HepG2 (cell line): Measurements from ENCODE around the gene PELO. TPM values are rescaled to one million over a fixed set of nuclear protein-coding genes. Genes with fewer than 3 reads are reported as not detected.

Experiments used
- DDIT3 ChIP-seq: sonication (generic); formaldehyde crosslinking; IDR thresholded peaks from 2 replicates; pipeline ENCODE4 v1.4.0; 2020; ENCODE audit warnings: mild to moderate bottlenecking, missing genetic modification reagents
- ELF3 ChIP-seq: IDR thresholded peaks from 2 replicates; pipeline ENCODE4 v1.6.1; 2016; ENCODE audit warnings: missing genetic modification reagents, missing compliant biosample characterization
- GZF1 ChIP-seq: sonication (generic); formaldehyde crosslinking; IDR thresholded peaks from 2 replicates; pipeline ENCODE4 v1.5.1; 2020; ENCODE audit warnings: mild to moderate bottlenecking, missing genetic modification reagents
- KDM5A ChIP-seq: fragments of 200-600 bp; sonication (generic); IDR thresholded peaks from 2 replicates; pipeline ENCODE4 v1.7.0; 2018; ENCODE audit warnings: antibody characterized with exemption, mild to moderate bottlenecking, low read length, borderline replicate concordance
- KLF12 ChIP-seq: sonication (generic); formaldehyde crosslinking; IDR thresholded peaks from 2 replicates; pipeline ENCODE4 v1.4.0; 2020; ENCODE audit warnings: missing genetic modification reagents, borderline replicate concordance
- NR0B2 ChIP-seq: sonication (generic); formaldehyde crosslinking; IDR thresholded peaks from 2 replicates; pipeline ENCODE4 v1.4.0; 2020; ENCODE audit warnings: mild to moderate bottlenecking, missing genetic modification reagents
- POLR2G ChIP-seq: fragments of 200-400 bp; formaldehyde crosslinking; IDR thresholded peaks from 2 replicates; pipeline ENCODE4 v1.6.1; 2018; ENCODE audit warnings: mild to moderate bottlenecking, low read depth, low read length, moderate library complexity
- PPARG ChIP-seq: conservative IDR thresholded peaks from 2 replicates; pipeline ENCODE4 v1.6.1; 2016; ENCODE audit warnings: missing biosample characterization, missing genetic modification reagents
- SALL2 ChIP-seq: sonication (generic); formaldehyde crosslinking; IDR thresholded peaks from 2 replicates; pipeline ENCODE4 v1.8.1; 2023; ENCODE audit warnings: mild to moderate bottlenecking, missing genetic modification reagents, inconsistent platforms
- XRCC5 ChIP-seq: fragments of 200-400 bp; formaldehyde crosslinking; optimal IDR thresholded peaks from 2 replicates; pipeline ENCODE3; 2017; ENCODE audit warnings: mild to moderate bottlenecking, low read length
- ZNF335 ChIP-seq: sonication (generic); formaldehyde crosslinking; IDR thresholded peaks from 2 replicates; pipeline ENCODE4 v1.4.0; 2020; ENCODE audit warnings: missing genetic modification reagents
- ZNF777 ChIP-seq: sonication (generic); formaldehyde crosslinking; IDR thresholded peaks from 2 replicates; pipeline ENCODE4 v1.4.0; 2020; ENCODE audit warnings: missing genetic modification reagents
- polyA plus RNA-seq, 8 experiments: library from polyadenylated mRNA; depleted of rRNA in 3 of 8; stranded (reverse) in 7 of 8; unstranded in 1 of 8; fragments of >200 nt; fragmentation: Illumina TruSeq in 4 of 8; extraction: Trizol in 4 of 8; gene quantifications; 2 replicates each; pipeline versions ENCODE4 v1.2.1 to v1.2.3, GENCODE V29; 2011 to 2016; ENCODE audit warnings: low read depth in 4 of 8, missing spikeins in 1 of 8, mixed read lengths in 1 of 8; ENCODE audit not compliant: insufficient read depth in 1 of 8
- total RNA-seq, 5 experiments: library from RNA; depleted of rRNA; stranded (reverse); fragments of >200 nt; fragmentation: Illumina TruSeq; extraction: Trizol; gene quantifications; 2 replicates each; pipeline ENCODE4 v1.2.3, GENCODE V29; 2016; ENCODE audit warnings: low read depth in 1 of 5
- TF ChIP-seq, protein P1 (sequence below): sonication (generic); formaldehyde crosslinking; IDR thresholded peaks from 2 replicates; pipeline ENCODE4 v1.4.0; 2020; ENCODE audit warnings: missing genetic modification reagents
- TF ChIP-seq, protein P2 (sequence below): sonication (generic); formaldehyde crosslinking; IDR thresholded peaks from 2 replicates; pipeline ENCODE4 v1.4.0; 2020; ENCODE audit warnings: missing genetic modification reagents
- TF ChIP-seq, protein P3 (sequence below): IDR thresholded peaks from 2 replicates; pipeline ENCODE4 v1.6.1; 2016
- TF ChIP-seq, protein P4 (sequence below): sonication (generic); formaldehyde crosslinking; IDR thresholded peaks from one replicate; pipeline ENCODE4 v1.5.1; 2020; ENCODE audit warnings: mild to moderate bottlenecking, missing genetic modification reagents; ENCODE audit errors: not compliant biosample characterization
- TF ChIP-seq, protein P5 (sequence below): IDR thresholded peaks from 2 replicates; pipeline ENCODE4 v1.6.1; 2012; ENCODE audit warnings: inconsistent platforms

PELO gene
- total and polyA plus RNA-seq, 2 of the 13 experiments (the other 11 are each of a cell fraction or from before 2014, with no cell fraction given) = 19.0 to 23.9 TPM

- TF ChIP-seq, protein P1, sequence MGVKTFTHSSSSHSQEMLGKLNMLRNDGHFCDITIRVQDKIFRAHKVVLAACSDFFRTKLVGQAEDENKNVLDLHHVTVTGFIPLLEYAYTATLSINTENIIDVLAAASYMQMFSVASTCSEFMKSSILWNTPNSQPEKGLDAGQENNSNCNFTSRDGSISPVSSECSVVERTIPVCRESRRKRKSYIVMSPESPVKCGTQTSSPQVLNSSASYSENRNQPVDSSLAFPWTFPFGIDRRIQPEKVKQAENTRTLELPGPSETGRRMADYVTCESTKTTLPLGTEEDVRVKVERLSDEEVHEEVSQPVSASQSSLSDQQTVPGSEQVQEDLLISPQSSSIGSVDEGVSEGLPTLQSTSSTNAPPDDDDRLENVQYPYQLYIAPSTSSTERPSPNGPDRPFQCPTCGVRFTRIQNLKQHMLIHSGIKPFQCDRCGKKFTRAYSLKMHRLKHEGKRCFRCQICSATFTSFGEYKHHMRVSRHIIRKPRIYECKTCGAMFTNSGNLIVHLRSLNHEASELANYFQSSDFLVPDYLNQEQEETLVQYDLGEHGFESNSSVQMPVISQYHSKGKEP (CRISPR knock-in tag) = no peak
- no peak for TF ChIP-seq NR0B2 (CRISPR knock-in tag)
- no peak for TF ChIP-seq XRCC5
- no peak for TF ChIP-seq GZF1
- TF ChIP-seq, protein P2, sequence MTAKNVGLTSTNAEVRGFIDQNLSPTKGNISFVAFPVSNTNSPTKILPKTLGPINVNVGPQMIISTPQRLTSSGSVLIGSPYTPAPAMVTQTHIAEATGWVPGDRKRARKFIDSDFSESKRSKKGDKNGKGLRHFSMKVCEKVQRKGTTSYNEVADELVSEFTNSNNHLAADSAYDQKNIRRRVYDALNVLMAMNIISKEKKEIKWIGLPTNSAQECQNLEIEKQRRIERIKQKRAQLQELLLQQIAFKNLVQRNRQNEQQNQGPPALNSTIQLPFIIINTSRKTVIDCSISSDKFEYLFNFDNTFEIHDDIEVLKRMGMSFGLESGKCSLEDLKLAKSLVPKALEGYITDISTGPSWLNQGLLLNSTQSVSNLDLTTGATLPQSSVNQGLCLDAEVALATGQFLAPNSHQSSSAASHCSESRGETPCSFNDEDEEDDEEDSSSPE (CRISPR knock-in tag) = peak; percentile 70
- TF ChIP-seq KDM5A = no peak
- no peak for TF ChIP-seq ZNF777 (CRISPR knock-in tag)
- TF ChIP-seq, protein P3, sequence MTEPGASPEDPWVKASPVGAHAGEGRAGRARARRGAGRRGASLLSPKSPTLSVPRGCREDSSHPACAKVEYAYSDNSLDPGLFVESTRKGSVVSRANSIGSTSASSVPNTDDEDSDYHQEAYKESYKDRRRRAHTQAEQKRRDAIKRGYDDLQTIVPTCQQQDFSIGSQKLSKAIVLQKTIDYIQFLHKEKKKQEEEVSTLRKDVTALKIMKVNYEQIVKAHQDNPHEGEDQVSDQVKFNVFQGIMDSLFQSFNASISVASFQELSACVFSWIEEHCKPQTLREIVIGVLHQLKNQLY (CRISPR knock-in tag) = peak; percentile 28; the same call in 1 of the 2 replicates
- TF ChIP-seq POLR2G = peak; percentile 76
- TF ChIP-seq, protein P4, sequence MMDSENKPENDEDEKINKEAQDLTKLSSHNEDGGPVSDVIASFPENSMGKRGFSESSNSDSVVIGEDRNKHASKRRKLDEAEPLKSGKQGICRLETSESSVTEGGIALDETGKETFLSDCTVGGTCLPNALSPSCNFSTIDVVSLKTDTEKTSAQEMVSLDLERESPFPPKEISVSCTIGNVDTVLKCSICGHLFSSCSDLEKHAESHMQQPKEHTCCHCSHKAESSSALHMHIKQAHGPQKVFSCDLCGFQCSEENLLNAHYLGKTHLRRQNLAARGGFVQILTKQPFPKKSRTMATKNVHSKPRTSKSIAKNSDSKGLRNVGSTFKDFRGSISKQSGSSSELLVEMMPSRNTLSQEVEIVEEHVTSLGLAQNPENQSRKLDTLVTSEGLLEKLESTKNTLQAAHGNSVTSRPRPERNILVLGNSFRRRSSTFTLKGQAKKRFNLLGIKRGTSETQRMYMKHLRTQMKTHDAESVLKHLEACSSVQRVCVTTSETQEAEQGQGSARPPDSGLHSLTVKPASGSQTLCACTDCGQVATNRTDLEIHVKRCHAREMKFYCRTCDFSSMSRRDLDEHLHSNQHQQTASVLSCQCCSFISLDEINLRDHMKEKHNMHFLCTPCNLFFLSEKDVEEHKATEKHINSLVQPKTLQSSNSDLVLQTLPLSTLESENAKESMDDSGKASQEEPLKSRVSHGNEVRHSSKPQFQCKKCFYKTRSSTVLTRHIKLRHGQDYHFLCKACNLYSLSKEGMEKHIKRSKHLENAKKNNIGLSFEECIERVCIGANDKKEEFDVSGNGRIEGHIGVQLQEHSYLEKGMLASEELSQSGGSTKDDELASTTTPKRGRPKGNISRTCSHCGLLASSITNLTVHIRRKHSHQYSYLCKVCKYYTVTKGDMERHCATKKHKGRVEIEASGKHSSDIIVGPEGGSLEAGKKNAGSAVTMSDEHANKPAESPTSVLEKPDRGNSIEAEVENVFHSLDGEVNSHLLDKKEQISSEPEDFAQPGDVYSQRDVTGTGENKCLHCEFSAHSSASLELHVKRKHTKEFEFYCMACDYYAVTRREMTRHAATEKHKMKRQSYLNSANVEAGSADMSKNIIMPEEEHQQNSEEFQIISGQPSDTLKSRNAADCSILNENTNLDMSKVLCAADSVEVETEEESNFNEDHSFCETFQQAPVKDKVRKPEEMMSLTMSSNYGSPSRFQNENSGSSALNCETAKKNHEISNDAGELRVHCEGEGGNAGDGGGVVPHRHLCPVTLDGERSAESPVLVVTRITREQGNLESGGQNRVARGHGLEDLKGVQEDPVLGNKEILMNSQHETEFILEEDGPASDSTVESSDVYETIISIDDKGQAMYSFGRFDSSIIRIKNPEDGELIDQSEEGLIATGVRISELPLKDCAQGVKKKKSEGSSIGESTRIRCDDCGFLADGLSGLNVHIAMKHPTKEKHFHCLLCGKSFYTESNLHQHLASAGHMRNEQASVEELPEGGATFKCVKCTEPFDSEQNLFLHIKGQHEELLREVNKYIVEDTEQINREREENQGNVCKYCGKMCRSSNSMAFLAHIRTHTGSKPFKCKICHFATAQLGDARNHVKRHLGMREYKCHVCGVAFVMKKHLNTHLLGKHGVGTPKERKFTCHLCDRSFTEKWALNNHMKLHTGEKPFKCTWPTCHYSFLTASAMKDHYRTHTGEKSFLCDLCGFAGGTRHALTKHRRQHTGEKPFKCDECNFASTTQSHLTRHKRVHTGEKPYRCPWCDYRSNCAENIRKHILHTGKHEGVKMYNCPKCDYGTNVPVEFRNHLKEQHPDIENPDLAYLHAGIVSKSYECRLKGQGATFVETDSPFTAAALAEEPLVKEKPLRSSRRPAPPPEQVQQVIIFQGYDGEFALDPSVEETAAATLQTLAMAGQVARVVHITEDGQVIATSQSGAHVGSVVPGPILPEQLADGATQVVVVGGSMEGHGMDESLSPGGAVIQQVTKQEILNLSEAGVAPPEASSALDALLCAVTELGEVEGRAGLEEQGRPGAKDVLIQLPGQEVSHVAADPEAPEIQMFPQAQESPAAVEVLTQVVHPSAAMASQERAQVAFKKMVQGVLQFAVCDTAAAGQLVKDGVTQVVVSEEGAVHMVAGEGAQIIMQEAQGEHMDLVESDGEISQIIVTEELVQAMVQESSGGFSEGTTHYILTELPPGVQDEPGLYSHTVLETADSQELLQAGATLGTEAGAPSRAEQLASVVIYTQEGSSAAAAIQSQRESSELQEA = no peak
- no peak for TF ChIP-seq DDIT3 (CRISPR knock-in tag)
- TF ChIP-seq PPARG (CRISPR knock-in tag) = 0 out of 2 replicates have a peak, but pooled peaks have one; percentile 28
- 0 out of 2 replicates have a peak, but pooled peaks have one; percentile 40 for TF ChIP-seq SALL2 (CRISPR knock-in tag)
- TF ChIP-seq, protein P5, sequence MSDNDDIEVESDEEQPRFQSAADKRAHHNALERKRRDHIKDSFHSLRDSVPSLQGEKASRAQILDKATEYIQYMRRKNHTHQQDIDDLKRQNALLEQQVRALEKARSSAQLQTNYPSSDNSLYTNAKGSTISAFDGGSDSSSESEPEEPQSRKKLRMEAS = peak; percentile 32; the same call in 1 of the 2 replicates
- TF ChIP-seq KLF12 = peak; percentile 37; the same call in 1 of the 2 replicates
- TF ChIP-seq ELF3 (CRISPR knock-in tag) = 0 out of 2 replicates have a peak, but pooled peaks have one; percentile 7
- 0 out of 2 replicates have a peak, but pooled peaks have one; percentile 28 for TF ChIP-seq ZNF335 (CRISPR knock-in tag)
These were observed 12.3 kb downstream of the PELO start (continued) for GRCh38 chr5:52799983-52800393.
